ENCODE data around the gene TBC1D3B. TPM values are rescaled to one million over a fixed set of nuclear protein-coding genes. Genes with fewer than 3 reads are reported as not detected.
"Not testable (repeated sequence)": the region's sequence is repeated elsewhere in the genome, so short reads cannot be mapped to it uniquely, and the experiment has no call there.

The TBC1D3B gene
- total and polyA plus RNA-seq, 2 donors: 1.3 to 3.9 TPM

DNA sequence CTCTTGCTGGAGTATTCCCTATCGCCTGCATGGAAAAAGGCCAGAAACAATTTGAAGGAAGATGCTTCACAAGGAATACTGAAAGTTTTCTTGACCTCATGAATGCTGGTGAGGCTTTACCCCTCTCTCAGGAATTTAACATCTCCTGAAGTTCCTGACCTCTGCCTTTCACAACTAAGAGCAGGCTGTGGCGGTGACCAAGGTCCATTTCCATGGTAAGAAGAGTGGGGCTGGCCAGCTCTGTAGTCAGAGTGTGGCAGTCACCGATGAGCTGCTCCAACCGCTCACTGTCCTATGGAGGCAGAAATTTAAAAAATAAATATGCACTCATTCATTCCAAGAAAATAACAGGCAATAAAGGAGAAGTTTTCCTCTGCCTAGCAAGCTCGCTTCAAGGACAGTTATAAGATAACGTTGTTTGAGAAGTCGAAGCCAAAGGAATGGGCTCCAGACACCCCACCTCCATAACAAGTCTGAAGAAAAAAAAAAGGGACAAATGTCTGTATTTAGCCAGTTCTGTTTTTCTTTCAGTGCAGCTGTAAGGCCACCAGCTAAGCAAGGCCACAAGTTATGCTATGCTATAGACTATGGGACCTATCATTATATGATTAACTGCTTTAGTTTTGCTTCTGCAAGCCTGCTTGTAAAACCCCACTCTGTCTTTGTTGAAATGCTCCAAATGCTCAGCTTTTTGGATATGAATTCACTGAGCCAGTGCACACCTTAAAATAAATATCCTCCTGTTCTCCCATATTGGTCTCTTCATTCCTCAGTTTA, 28.5 kb upstream of the TBC1D3B start:
- 95% methylated on average over 7 of the region's 7 CpGs for WGBS
- peaks cover 0 to 9% of the 10 kb centered on the region in 2 donors for H3K4me1 ChIP-seq (ENCODE audit: control insufficient read depth in 2 of 2, insufficient read depth in 2 of 2, low read length in 2 of 2)

GRCh38 chr17:36203335-36203734, 26.9 kb upstream of the TBC1D3B start:
- no peak overlapping the region for H3K27ac ChIP-seq (ENCODE audit: low read depth in 1 of 2, low read length in 1 of 2)
- no peaks in the 10 kb centered on the region for H3K36me3 ChIP-seq (ENCODE audit: control insufficient read depth in 2 of 2, insufficient read depth in 2 of 2, low read length in 1 of 2)
- H3K4me1 ChIP-seq (ENCODE audit: control insufficient read depth in 2 of 2, insufficient read depth in 2 of 2, low read length in 2 of 2): peaks cover 0 to 9% of the 10 kb centered on the region in 2 donors
- H3K27me3 ChIP-seq (ENCODE audit: control insufficient read depth in 2 of 2, insufficient read depth in 1 of 2, low read length in 1 of 2): no peaks in the 10 kb centered on the region
- no peak overlapping the region for H3K4me3 ChIP-seq (ENCODE audit: low read length in 2 of 2)
- 91% methylated on average over 3 of the region's 3 CpGs for WGBS
- no peak for DNase-seq (ENCODE audit: low read depth in 6 of 9, low spot score in 9 of 9)
- H3K9me3 ChIP-seq (ENCODE audit: control insufficient read depth in 2 of 2, insufficient read depth in 1 of 2, low read length in 1 of 2): no peaks in the 10 kb centered on the region

More for the DNA sequence above, 28.5 kb upstream of the TBC1D3B start:
- Histone ChIP-seq H3K9me3 (ENCODE audit: control insufficient read depth in 2 of 2, insufficient read depth in 1 of 2, low read length in 1 of 2) (no peaks in the 10 kb centered on the region), H3K4me3 (ENCODE audit: low read length in 2 of 2) (no peak overlapping the region), H3K27me3 (ENCODE audit: control insufficient read depth in 2 of 2, insufficient read depth in 1 of 2, low read length in 1 of 2) (no peaks in the 10 kb centered on the region), H3K27ac (ENCODE audit: low read depth in 1 of 2, low read length in 1 of 2) (no peak overlapping the region), H3K36me3 (ENCODE audit: control insufficient read depth in 2 of 2, insufficient read depth in 2 of 2, low read length in 1 of 2) (no peaks in the 10 kb centered on the region)
- DNase-seq (ENCODE audit: low read depth in 6 of 9, low spot score in 9 of 9): no peak

GRCh38 chr17:36201506-36201905, 25.1 kb upstream of the TBC1D3B start:
- WGBS: 60% methylated on average over 8 of the region's 8 CpGs

DNA sequence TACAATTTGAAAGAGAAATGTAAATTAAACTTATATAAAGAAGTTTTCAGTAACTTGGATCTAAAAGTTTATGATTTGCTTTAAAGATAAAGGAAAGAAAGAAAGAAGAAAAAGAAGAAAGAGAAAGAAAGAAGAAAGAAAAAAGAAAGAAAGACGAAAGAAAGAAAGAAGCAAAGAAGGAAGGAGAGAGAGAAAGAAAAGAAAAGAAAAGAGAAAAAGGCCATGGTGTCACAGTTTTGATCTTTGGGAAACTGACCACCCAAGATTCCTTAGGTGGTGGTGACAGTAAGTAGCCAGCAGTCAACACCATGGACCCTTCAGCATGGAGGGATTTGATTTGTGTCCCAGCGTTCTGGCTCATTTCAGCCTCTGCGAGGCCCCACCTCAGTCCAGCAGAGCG, 24.7 kb upstream of the TBC1D3B start:
- H3K36me3 ChIP-seq (ENCODE audit: control insufficient read depth in 2 of 2, insufficient read depth in 2 of 2, low read length in 1 of 2): not testable (repeated sequence)

More at GRCh38 chr17:36201506-36201905, 25.1 kb upstream of the TBC1D3B start:
- H3K27ac ChIP-seq (ENCODE audit: low read depth in 1 of 2, low read length in 1 of 2); H3K27me3 ChIP-seq (ENCODE audit: control insufficient read depth in 2 of 2, insufficient read depth in 1 of 2, low read length in 1 of 2); H3K4me1 ChIP-seq (ENCODE audit: control insufficient read depth in 2 of 2, insufficient read depth in 2 of 2, low read length in 2 of 2); H3K9me3 ChIP-seq (ENCODE audit: control insufficient read depth in 2 of 2, insufficient read depth in 1 of 2, low read length in 1 of 2); DNase-seq (ENCODE audit: low read depth in 6 of 9, low spot score in 9 of 9); H3K4me3 ChIP-seq (ENCODE audit: low read length in 2 of 2); H3K36me3 ChIP-seq (ENCODE audit: control insufficient read depth in 2 of 2, insufficient read depth in 2 of 2, low read length in 1 of 2): not testable (repeated sequence)

GRCh38 chr17:36198831-36199465, 22.5 kb upstream of the TBC1D3B start:
- H3K27ac ChIP-seq (ENCODE audit: low read depth in 1 of 2, low read length in 1 of 2): no peak overlapping the region
- peaks cover 0 to 13% of the 10 kb centered on the region in 2 donors for H3K27me3 ChIP-seq (ENCODE audit: control insufficient read depth in 2 of 2, insufficient read depth in 1 of 2, low read length in 1 of 2)
- DNase-seq (ENCODE audit: low read depth in 6 of 9, low spot score in 9 of 9): no peak
- 65% methylated on average over 7 of the region's 7 CpGs for WGBS
- H3K36me3 ChIP-seq (ENCODE audit: control insufficient read depth in 2 of 2, insufficient read depth in 2 of 2, low read length in 1 of 2): no peaks in the 10 kb centered on the region
- no peak overlapping the region for H3K4me3 ChIP-seq (ENCODE audit: low read length in 2 of 2)
- H3K4me1 ChIP-seq (ENCODE audit: control insufficient read depth in 2 of 2, insufficient read depth in 2 of 2, low read length in 2 of 2): peaks cover 0 to 9% of the 10 kb centered on the region in 2 donors
- H3K9me3 ChIP-seq (ENCODE audit: control insufficient read depth in 2 of 2, insufficient read depth in 1 of 2, low read length in 1 of 2): no peaks in the 10 kb centered on the region

More for the DNA sequence above, 24.7 kb upstream of the TBC1D3B start:
- H3K27ac ChIP-seq (ENCODE audit: low read depth in 1 of 2, low read length in 1 of 2); H3K4me3 ChIP-seq (ENCODE audit: low read length in 2 of 2); DNase-seq (ENCODE audit: low read depth in 6 of 9, low spot score in 9 of 9); H3K9me3 ChIP-seq (ENCODE audit: control insufficient read depth in 2 of 2, insufficient read depth in 1 of 2, low read length in 1 of 2); H3K27me3 ChIP-seq (ENCODE audit: control insufficient read depth in 2 of 2, insufficient read depth in 1 of 2, low read length in 1 of 2); H3K4me1 ChIP-seq (ENCODE audit: control insufficient read depth in 2 of 2, insufficient read depth in 2 of 2, low read length in 2 of 2): not testable (repeated sequence)
- WGBS: 83% methylated on average over 2 of the region's 4 CpGs

GRCh38 chr17:36197387-36197703, 20.9 kb upstream of the TBC1D3B start:
- Histone ChIP-seq H3K27ac (ENCODE audit: low read depth in 1 of 2, low read length in 1 of 2) (no peak overlapping the region), H3K36me3 (ENCODE audit: control insufficient read depth in 2 of 2, insufficient read depth in 2 of 2, low read length in 1 of 2) (no peaks in the 10 kb centered on the region), H3K4me1 (ENCODE audit: control insufficient read depth in 2 of 2, insufficient read depth in 2 of 2, low read length in 2 of 2) (peaks cover 0 to 3% of the 10 kb centered on the region in 2 donors), H3K9me3 (ENCODE audit: control insufficient read depth in 2 of 2, insufficient read depth in 1 of 2, low read length in 1 of 2) (no peaks in the 10 kb centered on the region), H3K27me3 (ENCODE audit: control insufficient read depth in 2 of 2, insufficient read depth in 1 of 2, low read length in 1 of 2) (peaks cover 0 to 13% of the 10 kb centered on the region in 2 donors), H3K4me3 (ENCODE audit: low read length in 2 of 2) (no peak overlapping the region)
- no peak for DNase-seq (ENCODE audit: low read depth in 6 of 9, low spot score in 9 of 9)
- WGBS: 87% methylated on average over 4 of the region's 4 CpGs

- Histone ChIP-seq H3K27ac (ENCODE audit: low read depth in 1 of 2, low read length in 1 of 2) (no peak overlapping the region), H3K27me3 (ENCODE audit: control insufficient read depth in 2 of 2, insufficient read depth in 1 of 2, low read length in 1 of 2) (peaks cover 0 to 13% of the 10 kb centered on the region in 2 donors), H3K9me3 (ENCODE audit: control insufficient read depth in 2 of 2, insufficient read depth in 1 of 2, low read length in 1 of 2) (no peaks in the 10 kb centered on the region), H3K4me1 (ENCODE audit: control insufficient read depth in 2 of 2, insufficient read depth in 2 of 2, low read length in 2 of 2) (no peaks in the 10 kb centered on the region), H3K4me3 (ENCODE audit: low read length in 2 of 2) (no peak overlapping the region), H3K36me3 (ENCODE audit: control insufficient read depth in 2 of 2, insufficient read depth in 2 of 2, low read length in 1 of 2) (no peaks in the 10 kb centered on the region)
- 44% methylated on average over 3 of the region's 3 CpGs for WGBS
- no peak for DNase-seq (ENCODE audit: low read depth in 6 of 9, low spot score in 9 of 9)
Observed at GRCh38 chr17:36196131-36196486, 19.7 kb upstream of the TBC1D3B start.

- H3K27me3 ChIP-seq (ENCODE audit: control insufficient read depth in 2 of 2, insufficient read depth in 1 of 2, low read length in 1 of 2): peaks cover 0 to 13% of the 10 kb centered on the region in 2 donors
- no peaks in the 10 kb centered on the region for H3K9me3 ChIP-seq (ENCODE audit: control insufficient read depth in 2 of 2, insufficient read depth in 1 of 2, low read length in 1 of 2)
- WGBS: 96% methylated on average over 10 of the region's 10 CpGs
- H3K36me3 ChIP-seq (ENCODE audit: control insufficient read depth in 2 of 2, insufficient read depth in 2 of 2, low read length in 1 of 2): no peaks in the 10 kb centered on the region
- H3K4me3 ChIP-seq (ENCODE audit: low read length in 2 of 2): no peak overlapping the region
- no peaks in the 10 kb centered on the region for H3K4me1 ChIP-seq (ENCODE audit: control insufficient read depth in 2 of 2, insufficient read depth in 2 of 2, low read length in 2 of 2)
- no peak for DNase-seq (ENCODE audit: low read depth in 6 of 9, low spot score in 9 of 9)
- H3K27ac ChIP-seq (ENCODE audit: low read depth in 1 of 2, low read length in 1 of 2): no peak overlapping the region
Observed at GRCh38 chr17:36195434-36196130, 19.1 kb upstream of the TBC1D3B start.

DNA sequence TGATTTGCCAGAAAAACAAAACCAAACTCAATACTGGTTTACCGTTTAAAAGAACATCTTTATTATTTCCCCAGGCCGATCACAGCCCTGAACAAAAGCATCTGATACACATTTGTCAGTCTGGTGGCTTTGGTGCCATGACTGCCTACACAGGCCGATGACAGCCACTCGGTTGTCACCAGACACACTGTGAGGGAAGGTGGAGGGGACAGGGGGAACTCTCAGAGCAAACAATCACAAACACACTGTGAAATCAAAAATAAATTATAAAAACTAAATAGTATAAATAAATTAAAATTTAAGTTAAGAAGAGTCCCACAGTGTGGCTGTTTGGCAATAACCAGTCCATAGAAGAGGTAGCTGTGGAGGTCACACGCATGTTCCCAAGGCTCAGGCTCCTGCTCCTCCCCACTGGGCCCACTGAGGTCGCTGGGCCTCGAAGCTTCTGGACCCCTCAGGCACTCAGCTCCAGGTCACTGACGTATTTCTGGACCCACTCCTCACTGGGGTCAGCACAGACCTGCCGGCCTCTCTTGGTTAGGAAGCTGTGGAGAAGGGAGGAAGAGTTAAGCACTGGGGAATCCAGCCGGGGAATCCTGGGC, 18.5 kb upstream of the TBC1D3B start:
- 97% methylated on average over 10 of the region's 10 CpGs for WGBS
- H3K4me1 ChIP-seq (ENCODE audit: control insufficient read depth in 2 of 2, insufficient read depth in 2 of 2, low read length in 2 of 2); H3K4me3 ChIP-seq (ENCODE audit: low read length in 2 of 2); H3K36me3 ChIP-seq (ENCODE audit: control insufficient read depth in 2 of 2, insufficient read depth in 2 of 2, low read length in 1 of 2); DNase-seq (ENCODE audit: low read depth in 6 of 9, low spot score in 9 of 9); H3K9me3 ChIP-seq (ENCODE audit: control insufficient read depth in 2 of 2, insufficient read depth in 1 of 2, low read length in 1 of 2); H3K27ac ChIP-seq (ENCODE audit: low read depth in 1 of 2, low read length in 1 of 2): not testable (repeated sequence)
- H3K27me3 ChIP-seq (ENCODE audit: control insufficient read depth in 2 of 2, insufficient read depth in 1 of 2, low read length in 1 of 2): peaks cover 0 to 13% of the 10 kb centered on the region in 2 donors
